IMR-90 (cell line): ENCODE results near the gene SF3B5. TPM values are rescaled to one million over a fixed set of nuclear protein-coding genes. Genes with fewer than 3 reads are reported as not detected.

Experiments used
- ATAC-seq: fragments of 200-7000 bp; cut with Tn5 transposase; 2 replicates; pipeline ENCODE4 v1.9.1; 2020; ENCODE audit warnings: low read depth, mild to moderate bottlenecking, moderate library complexity
- BruUV-seq: library from RNA; stranded (reverse); fragments of 400-500 nt; replicated peaks from 2 replicates; lab custom pipeline; 2021; lab: Mats Ljungman, UMichigan
- CTCF ChIA-PET: fragments of 300-600 bp; formaldehyde crosslinking; extraction: SDS; loops from one replicate; lab custom pipeline; 2021; ENCODE audit warnings: antibody characterized with exemption; lab: Yijun Ruan, JAX
- POLR2A ChIA-PET: fragments of 300-600 bp; sonication (Branson Sonifier 250); formaldehyde crosslinking; loops from one replicate; lab custom pipeline; 2022; ENCODE audit warnings: antibody characterized with exemption; ENCODE audit not compliant: unreplicated experiment; lab: Charles Lee
- DNase-seq: peaks from one replicate; pipeline ENCODE4 v3.0.0; 2013
- H2AFZ ChIP-seq: replicated peaks from 2 replicates; pipeline ENCODE3; 2013; ENCODE audit warnings: low read length, mild to moderate bottlenecking; ENCODE audit not compliant: poor library complexity
- H2AK5ac ChIP-seq: 2 replicates; pipeline ENCODE4 v1.6.1; 2013; ENCODE audit warnings: low read depth, low read length, inconsistent platforms
- H2AK9ac ChIP-seq: replicated peaks from 2 replicates; pipeline ENCODE3; 2013; ENCODE audit warnings: mild to moderate bottlenecking, low read depth, low read length, moderate library complexity; ENCODE audit not compliant: poor library complexity
- H2BK120ac ChIP-seq: 2 replicates; pipeline ENCODE4 v1.6.1; 2013; ENCODE audit warnings: low read depth, low read length, inconsistent platforms
- H2BK15ac ChIP-seq: 3 replicates; pipeline ENCODE4 v1.6.1; 2013; ENCODE audit warnings: low read depth, low read length, inconsistent platforms
- H2BK20ac ChIP-seq: 2 replicates; pipeline ENCODE4 v1.6.1; 2013; ENCODE audit warnings: low read depth, mild to moderate bottlenecking, inconsistent platforms, low read length, moderate library complexity
- H2BK5ac ChIP-seq: 2 replicates; pipeline ENCODE4 v1.6.1; 2013; ENCODE audit warnings: mild to moderate bottlenecking, low read depth, low read length, inconsistent platforms; ENCODE audit not compliant: poor library complexity, severe bottlenecking
- H3K14ac ChIP-seq: replicated peaks from 2 replicates; pipeline ENCODE4 v1.6.1; 2013; ENCODE audit warnings: low read depth, low read length, inconsistent platforms
- H3K18ac ChIP-seq: 2 replicates; pipeline ENCODE4 v1.6.1; 2013; ENCODE audit warnings: low read depth, low read length, control low read depth
- H3K23ac ChIP-seq: 2 replicates; pipeline ENCODE4 v1.6.1; 2013; ENCODE audit warnings: low read depth, low read length, inconsistent platforms
- H3K27ac ChIP-seq: 2 replicates; pipeline ENCODE4 v1.5.1; 2013; ENCODE audit warnings: mild to moderate bottlenecking, control low read depth, low read length; ENCODE audit not compliant: insufficient read depth
- H3K27me3 ChIP-seq: 2 replicates; pipeline ENCODE4 v1.6.1; 2013; ENCODE audit warnings: low read length; ENCODE audit not compliant: control insufficient read depth, insufficient read depth
- H3K36me3 ChIP-seq: 2 replicates; pipeline ENCODE4 v1.6.1; 2013; ENCODE audit warnings: low read length, mixed read lengths; ENCODE audit not compliant: control insufficient read depth, insufficient read depth
- H3K4ac ChIP-seq: 2 replicates; pipeline ENCODE4 v1.6.1; 2013; ENCODE audit warnings: low read depth, low read length, inconsistent platforms
- H3K4me1 ChIP-seq: 2 replicates; pipeline ENCODE4 v1.6.1; 2013; ENCODE audit warnings: low read length, mixed read lengths; ENCODE audit not compliant: control insufficient read depth, insufficient read depth
- H3K4me2 ChIP-seq: 2 replicates; pipeline ENCODE4 v1.6.1; 2013; ENCODE audit warnings: low read depth, mild to moderate bottlenecking, control low read depth, low read length, moderate library complexity
- H3K4me3 ChIP-seq: 2 replicates; pipeline ENCODE4 v1.5.1; 2013; ENCODE audit warnings: low read depth, mild to moderate bottlenecking, control low read depth, low read length, moderate library complexity; ENCODE audit not compliant: insufficient read depth
- H3K56ac ChIP-seq: 2 replicates; pipeline ENCODE4 v1.6.1; 2013; ENCODE audit warnings: low read length, inconsistent platforms; ENCODE audit not compliant: insufficient read depth; ENCODE audit errors: extremely low read depth
- H3K79me1 ChIP-seq, 2 experiments: 2 replicates each; pipeline ENCODE4 v1.6.1; 2013; ENCODE audit warnings: low read length in 2 of 2, inconsistent platforms in 1 of 2, low read depth in 1 of 2
- H3K9ac ChIP-seq: 2 replicates; pipeline ENCODE4 v1.6.1; 2013; ENCODE audit warnings: low read depth, low read length, control low read depth
- H3K9me1 ChIP-seq: 2 replicates; pipeline ENCODE4 v1.6.1; 2013; ENCODE audit warnings: low read length, inconsistent platforms; ENCODE audit not compliant: insufficient read depth
- H3K9me3 ChIP-seq: 2 replicates; pipeline ENCODE4 v1.6.1; 2013; ENCODE audit warnings: low read length; ENCODE audit not compliant: control insufficient read depth, insufficient read depth
- H4K20me1 ChIP-seq: 2 replicates; pipeline ENCODE4 v1.6.1; 2013; ENCODE audit warnings: low read length, inconsistent platforms; ENCODE audit not compliant: insufficient read depth
- H4K5ac ChIP-seq: 2 replicates; pipeline ENCODE4 v1.6.1; 2013; ENCODE audit warnings: mild to moderate bottlenecking, low read depth, low read length, control low read depth
- H4K8ac ChIP-seq, 2 experiments: 2 replicates each; pipeline ENCODE4 v1.6.1; 2013; ENCODE audit warnings: low read depth in 2 of 2, low read length in 2 of 2, control low read depth in 1 of 2, inconsistent platforms in 1 of 2
- H4K91ac ChIP-seq: 2 replicates; pipeline ENCODE4 v1.6.1; 2013; ENCODE audit warnings: low read depth, low read length, inconsistent platforms; ENCODE audit not compliant: insufficient read depth
- BHLHE40 ChIP-seq: fragments of 150-350 bp; IDR thresholded peaks from 2 replicates; pipeline ENCODE4 v1.6.1; 2016; ENCODE audit warnings: mild to moderate bottlenecking, low read depth, low read length
- CEBPB ChIP-seq: IDR thresholded peaks from 2 replicates; pipeline ENCODE4 v1.6.1; 2012; ENCODE audit warnings: low read depth, low read length, improper control_type of control experiment
- CHD1 ChIP-seq: IDR thresholded peaks from 2 replicates; pipeline ENCODE4 v1.6.1; 2012; ENCODE audit warnings: low read depth, low read length, improper control_type of control experiment
- CTCF ChIP-seq: conservative IDR thresholded peaks from 2 replicates; pipeline ENCODE4 v1.5.1; 2012; ENCODE audit warnings: mild to moderate bottlenecking, low read depth, low read length, improper control_type of control experiment
- ELK1 ChIP-seq: fragments of 150-350 bp; IDR thresholded peaks from 2 replicates; pipeline ENCODE4 v1.6.1; 2016; ENCODE audit warnings: low read depth, mild to moderate bottlenecking, low read length, moderate library complexity, borderline replicate concordance
- FOS ChIP-seq: fragments of 150-350 bp; IDR thresholded peaks from 2 replicates; pipeline ENCODE4 v1.6.1; 2016; ENCODE audit warnings: low read depth, low read length
- MAFK ChIP-seq: IDR thresholded peaks from 2 replicates; pipeline ENCODE4 v1.6.1; 2012; ENCODE audit warnings: low read depth, low read length, improper control_type of control experiment
- MAZ ChIP-seq: IDR thresholded peaks from 2 replicates; pipeline ENCODE4 v1.6.1; 2012; ENCODE audit warnings: low read depth, mild to moderate bottlenecking, low read length, improper control_type of control experiment, moderate library complexity, borderline replicate concordance
- MXI1 ChIP-seq: IDR thresholded peaks from 2 replicates; pipeline ENCODE4 v1.6.1; 2012; ENCODE audit warnings: low read depth, mild to moderate bottlenecking, low read length, moderate library complexity, borderline replicate concordance
- NFE2L2 ChIP-seq: fragments of 150-350 bp; IDR thresholded peaks from 2 replicates; pipeline ENCODE4 v1.6.1; 2016; ENCODE audit warnings: low read depth, mild to moderate bottlenecking, low read length
- POLR2A ChIP-seq: IDR thresholded peaks from 2 replicates; pipeline ENCODE4 v1.6.1; 2012; ENCODE audit warnings: mild to moderate bottlenecking, low read depth, low read length
- RAD21 ChIP-seq: IDR thresholded peaks from 2 replicates; pipeline ENCODE4 v1.6.1; 2012; ENCODE audit warnings: low read length, improper control_type of control experiment
- RCOR1 ChIP-seq: IDR thresholded peaks from 2 replicates; pipeline ENCODE4 v1.6.1; 2012; ENCODE audit warnings: mild to moderate bottlenecking, low read length, improper control_type of control experiment; ENCODE audit not compliant: insufficient replicate concordance
- RFX5 ChIP-seq: IDR thresholded peaks from 2 replicates; pipeline ENCODE4 v1.8.0; 2012; ENCODE audit warnings: low read depth, mild to moderate bottlenecking, low read length, moderate library complexity
- SMC3 ChIP-seq: fragments of 150-350 bp; IDR thresholded peaks from 2 replicates; pipeline ENCODE4 v1.6.1; 2016; ENCODE audit warnings: low read depth, mild to moderate bottlenecking, antibody characterized with exemption, low read length, moderate library complexity
- USF2 ChIP-seq: fragments of 150-350 bp; IDR thresholded peaks from 2 replicates; pipeline ENCODE4 v1.6.1; 2017; ENCODE audit warnings: mild to moderate bottlenecking, antibody characterized with exemption, low read length, low read depth
- WGBS, 2 experiments: methylation state at CpG; one replicate each; pipeline versions ENCODE4 v1.1.5 to v1.1.7; 2013; ENCODE audit warnings: missing lambda C conversion rate in 2 of 2; ENCODE audit not compliant: insufficient read length in 1 of 2; ENCODE audit errors: extremely low coverage in 2 of 2; 5-methylcytosine and 5-hydroxymethylcytosine counted together
- dilution Hi-C: fragments of 300-500 bp; cut with HindIII; formaldehyde crosslinking; loops from one replicate; pipeline ENCODE4 v1.14.3; 2018; ENCODE audit warnings: low sequenced_read_pairs; ENCODE audit not compliant: unreplicated experiment
- in situ Hi-C: fragments of 300-500 bp; cut with MboI; formaldehyde crosslinking; loops from 3 replicates; pipeline ENCODE4 v1.14.3; 2019; ENCODE audit warnings: low sequenced_read_pairs, inconsistent platforms, mixed read lengths
- intact Hi-C: fragments of 100-400 bp; cut with micrococcal nuclease; formaldehyde crosslinking; loops from 2 replicates; pipeline ENCODE4 v1.10.0; 2022
- polyA plus RNA-seq, 3 experiments: library from polyadenylated mRNA; depleted of rRNA; stranded (reverse); fragments of >200 nt; gene quantifications; 2 replicates each; pipeline ENCODE4 v1.2.3, GENCODE V29; 2012; ENCODE audit warnings: low replicate concordance in 1 of 3
- total RNA-seq: library from RNA; depleted of rRNA; stranded (reverse); fragments of >200 nt; gene quantifications from 2 replicates; pipeline ENCODE4 v1.2.3, GENCODE V29; 2012

Gene SF3B5
- total and polyA plus RNA-seq, 2 of the 4 experiments (the other 2 are of a cell fraction) = 227 to 333 TPM

- intact Hi-C loops = no loop called here
- Histone ChIP-seq H3K9me3 (no peaks in the 10 kb centered on the region), H4K20me1 (no peaks in the 10 kb centered on the region), H3K18ac (no peak overlapping the region), H3K9me1 (0 out of 2 replicates have a peak, but pooled peaks cover 4% of the 10 kb centered on the region), H3K14ac (no peak overlapping the region), H2BK5ac (no peak overlapping the region), H2AFZ (no peak overlapping the region), H3K4me2 (no peak overlapping the region), H4K91ac (no peak overlapping the region), H3K56ac (no peak overlapping the region), H3K4me1 (peaks cover 3% of the 10 kb centered on the region; the same call in 1 of the 2 replicates), H3K4me3 (no peak overlapping the region), H4K8ac (no peak overlapping the region), H2BK15ac (no peak overlapping the region), H2AK5ac (no peak overlapping the region), H2AK9ac (no peak overlapping the region), H3K79me1 (no peaks in the 10 kb centered on the region), H3K27me3 (peaks cover 56% of the 10 kb centered on the region), H2BK120ac (no peak overlapping the region), H4K5ac (no peak overlapping the region), H3K27ac (no peak overlapping the region), H2BK20ac (no peak overlapping the region), H3K9ac (no peak overlapping the region), H3K36me3 (no peaks in the 10 kb centered on the region), H3K4ac (no peak overlapping the region), H3K23ac (peak overlapping the region; percentile 45; the same call in 1 of the 2 replicates)
- ATAC-seq = no peak
- DNase-seq = no peak
- WGBS, 2 experiments = no CpG with 5 or more reads among the region's 5 CpGs
- ChIA-PET POLR2A (no interaction called here), CTCF (no interaction called here)
- dilution Hi-C loops = no loop called here
- no peak for TF ChIP-seq ELK1
- TF ChIP-seq RAD21 = no peak
- TF ChIP-seq BHLHE40 = no peak
- TF ChIP-seq RCOR1 = no peak
- no peak for TF ChIP-seq CTCF
- TF ChIP-seq POLR2A = no peak
- no peak for TF ChIP-seq RFX5
- no peak for TF ChIP-seq SMC3
- TF ChIP-seq MAZ = no peak
- no peak for TF ChIP-seq FOS
- TF ChIP-seq MAFK = no peak
- no peak for TF ChIP-seq NFE2L2
- no peak for TF ChIP-seq USF2
- no peak for TF ChIP-seq MXI1
- TF ChIP-seq CEBPB = no peak
- TF ChIP-seq CHD1 = no peak
- in situ Hi-C loops = no loop called here
- BruUV-seq = no TSS peak
Measured at GRCh38 chr6:144062786-144063185, 32.6 kb downstream of the SF3B5 start.
